GM12875 (cell line): Measurements from ENCODE around the gene ZNF746.

Experiments
- H3K4me3 ChIP-seq: one replicate; pipeline ENCODE4 v1.5.1; 2011; ENCODE audit warnings: low read depth, low read length, control low read depth
- TF ChIP-seq, protein P1 (sequence below): IDR thresholded peaks from 2 replicates; pipeline ENCODE4 v1.5.1; 2011; ENCODE audit warnings: low read depth, mild to moderate bottlenecking, control low read depth, inconsistent platforms, low read length, moderate library complexity, borderline replicate concordance; ENCODE audit not compliant: insufficient read depth

The ZNF746 gene

DNA sequence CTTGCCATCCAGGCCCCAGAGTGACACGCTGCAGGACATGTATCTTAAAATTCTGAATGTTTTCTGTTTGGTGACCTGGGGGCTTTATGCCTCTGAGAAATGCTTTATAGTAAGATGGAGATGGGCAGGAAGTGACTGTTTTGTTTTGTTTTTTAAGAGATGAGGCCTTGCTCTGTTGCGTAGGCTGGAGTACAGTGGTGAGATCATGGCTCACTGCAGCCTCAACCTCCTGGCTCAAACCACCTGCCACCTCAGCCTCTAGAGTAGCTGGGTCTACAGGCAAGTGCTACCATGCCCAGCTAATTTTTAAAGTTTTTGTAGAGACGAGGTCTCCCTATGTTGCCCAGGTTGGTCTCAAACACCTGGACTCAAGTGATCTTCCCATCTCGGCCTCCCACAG lies 57.4 kb downstream of the ZNF746 start:
- no peak overlapping the region for H3K4me3 ChIP-seq
- TF ChIP-seq, protein P1, sequence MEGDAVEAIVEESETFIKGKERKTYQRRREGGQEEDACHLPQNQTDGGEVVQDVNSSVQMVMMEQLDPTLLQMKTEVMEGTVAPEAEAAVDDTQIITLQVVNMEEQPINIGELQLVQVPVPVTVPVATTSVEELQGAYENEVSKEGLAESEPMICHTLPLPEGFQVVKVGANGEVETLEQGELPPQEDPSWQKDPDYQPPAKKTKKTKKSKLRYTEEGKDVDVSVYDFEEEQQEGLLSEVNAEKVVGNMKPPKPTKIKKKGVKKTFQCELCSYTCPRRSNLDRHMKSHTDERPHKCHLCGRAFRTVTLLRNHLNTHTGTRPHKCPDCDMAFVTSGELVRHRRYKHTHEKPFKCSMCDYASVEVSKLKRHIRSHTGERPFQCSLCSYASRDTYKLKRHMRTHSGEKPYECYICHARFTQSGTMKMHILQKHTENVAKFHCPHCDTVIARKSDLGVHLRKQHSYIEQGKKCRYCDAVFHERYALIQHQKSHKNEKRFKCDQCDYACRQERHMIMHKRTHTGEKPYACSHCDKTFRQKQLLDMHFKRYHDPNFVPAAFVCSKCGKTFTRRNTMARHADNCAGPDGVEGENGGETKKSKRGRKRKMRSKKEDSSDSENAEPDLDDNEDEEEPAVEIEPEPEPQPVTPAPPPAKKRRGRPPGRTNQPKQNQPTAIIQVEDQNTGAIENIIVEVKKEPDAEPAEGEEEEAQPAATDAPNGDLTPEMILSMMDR, result no peak

DNA sequence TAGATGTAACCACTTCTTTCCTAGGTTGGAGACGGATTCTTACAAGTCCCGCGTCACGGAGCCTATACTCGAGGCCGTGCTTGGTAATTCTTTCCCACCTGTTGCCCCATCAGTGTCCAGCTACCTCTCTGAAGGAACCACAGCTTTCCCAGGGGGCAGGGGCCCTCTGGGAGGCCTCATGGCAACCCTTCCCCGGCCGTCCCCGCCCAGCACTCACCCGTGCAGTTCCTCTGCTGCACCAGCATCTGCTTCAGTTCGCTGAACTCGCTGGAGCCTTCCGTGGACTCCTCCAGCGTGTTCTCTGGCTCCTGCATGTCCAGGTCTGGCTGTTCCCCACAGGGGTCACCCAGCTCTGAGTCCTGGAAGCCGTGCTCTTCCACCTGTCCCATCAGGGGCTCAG lies 61.3 kb downstream of the ZNF746 start:
- TF ChIP-seq, protein P1, result no peak

DNA sequence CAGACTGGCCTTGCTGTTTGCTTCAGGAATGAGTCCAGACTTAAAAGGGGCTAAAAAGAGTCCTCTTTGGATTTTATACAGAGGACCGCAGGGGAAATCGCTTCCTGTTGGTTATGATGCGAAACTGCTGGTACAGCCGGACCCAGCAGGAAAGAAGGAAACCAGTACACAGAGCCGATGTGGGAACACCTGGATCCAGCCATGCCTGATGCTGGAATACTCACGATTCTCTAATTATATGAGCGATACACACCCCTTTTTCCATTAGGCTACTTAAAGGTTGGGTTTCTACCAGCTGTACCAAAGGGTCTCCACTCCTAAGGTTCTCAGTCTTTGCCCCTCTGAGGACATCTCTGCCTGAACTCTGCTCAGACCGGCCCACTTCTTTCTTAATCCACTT lies 64.5 kb downstream of the ZNF746 start:
- H3K4me3 ChIP-seq, result no peak overlapping the region
- TF ChIP-seq, protein P1, result no peak

More for the DNA sequence above, 61.3 kb downstream of the ZNF746 start:
- no peak overlapping the region for H3K4me3 ChIP-seq

DNA sequence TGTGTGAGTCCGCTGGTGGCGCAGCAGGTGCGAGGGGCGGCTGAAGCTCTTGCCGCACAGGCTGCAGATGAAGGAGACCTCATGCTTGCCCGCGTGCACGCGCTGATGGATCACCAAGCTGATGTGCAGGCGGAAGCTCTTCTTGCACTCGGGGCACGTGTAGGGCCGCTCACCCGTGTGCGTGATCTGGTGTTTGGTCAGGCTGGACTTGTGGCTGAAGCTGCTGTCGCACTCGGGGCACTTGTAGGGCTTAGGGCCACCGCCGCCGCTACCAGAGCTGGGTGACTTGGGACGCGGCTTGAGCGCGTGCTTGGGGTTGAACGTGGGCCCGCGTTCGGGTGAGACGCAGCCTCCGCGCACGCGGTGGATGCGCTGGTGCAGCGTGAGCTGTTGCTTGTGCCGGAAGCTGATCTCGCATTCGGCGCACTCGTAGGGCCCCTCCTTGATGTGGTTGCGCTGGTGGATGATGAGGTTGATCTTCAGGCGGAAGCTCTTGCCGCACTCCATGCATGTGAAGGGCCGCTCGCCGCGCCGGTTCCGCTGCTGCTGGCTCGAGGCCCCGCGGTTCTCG lies 65.4 kb downstream of the ZNF746 start:
- H3K4me3 ChIP-seq, result no peak overlapping the region
- TF ChIP-seq, protein P1, result no peak

DNA sequence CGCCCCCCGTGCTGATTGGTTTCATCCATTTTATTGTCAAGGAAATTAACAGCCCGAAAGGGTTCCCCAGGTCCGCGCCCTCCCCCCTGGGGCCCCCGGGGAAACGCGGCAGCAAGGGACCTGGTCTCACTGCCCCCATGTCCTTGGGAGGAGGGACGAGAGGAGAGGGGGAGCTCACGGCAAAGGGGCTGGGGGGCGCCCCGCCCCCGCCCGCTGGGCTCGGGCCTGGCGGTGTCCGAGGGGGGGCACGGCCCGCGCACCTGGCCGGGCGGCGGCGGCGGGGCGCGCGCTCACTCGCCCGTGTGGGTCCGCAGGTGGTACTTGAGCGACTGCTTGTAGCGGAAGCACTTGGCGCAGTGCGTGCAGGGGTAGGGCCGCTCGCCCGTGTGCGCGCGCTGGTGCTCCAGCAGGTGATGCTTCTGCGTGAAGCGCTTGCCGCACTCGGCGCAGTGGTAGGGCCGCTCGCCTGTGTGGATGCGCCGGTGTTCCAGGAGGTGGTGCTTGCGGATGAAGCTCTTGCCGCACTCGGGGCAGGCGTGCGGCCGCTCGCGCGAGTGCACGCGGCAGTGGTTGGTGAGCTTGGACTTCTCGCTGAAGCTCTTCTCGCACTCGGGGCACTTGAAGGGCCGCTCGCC lies 66.0 kb downstream of the ZNF746 start:
- TF ChIP-seq, protein P1, result no peak
- H3K4me3 ChIP-seq, result no peak overlapping the region

DNA sequence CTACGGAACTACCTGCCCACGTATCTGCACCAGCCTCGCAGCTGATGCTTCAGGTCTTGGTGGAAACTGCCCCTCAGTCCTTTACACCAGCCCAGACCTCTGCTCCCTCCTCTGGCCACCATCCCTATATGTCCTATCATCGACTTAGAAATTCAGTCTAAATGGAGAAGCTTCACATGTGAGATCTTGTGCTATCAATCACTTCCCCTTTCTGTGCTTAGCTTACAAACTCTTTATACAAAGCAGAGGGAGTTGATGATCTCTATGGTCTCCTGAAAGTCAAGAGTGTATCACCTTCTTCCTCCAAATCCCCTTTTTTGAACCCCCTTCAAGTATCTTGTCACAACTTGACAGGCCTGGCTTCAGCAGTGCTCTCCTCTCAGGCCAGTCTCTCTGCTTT lies 67.4 kb downstream of the ZNF746 start:
- TF ChIP-seq, protein P1, result no peak

DNA sequence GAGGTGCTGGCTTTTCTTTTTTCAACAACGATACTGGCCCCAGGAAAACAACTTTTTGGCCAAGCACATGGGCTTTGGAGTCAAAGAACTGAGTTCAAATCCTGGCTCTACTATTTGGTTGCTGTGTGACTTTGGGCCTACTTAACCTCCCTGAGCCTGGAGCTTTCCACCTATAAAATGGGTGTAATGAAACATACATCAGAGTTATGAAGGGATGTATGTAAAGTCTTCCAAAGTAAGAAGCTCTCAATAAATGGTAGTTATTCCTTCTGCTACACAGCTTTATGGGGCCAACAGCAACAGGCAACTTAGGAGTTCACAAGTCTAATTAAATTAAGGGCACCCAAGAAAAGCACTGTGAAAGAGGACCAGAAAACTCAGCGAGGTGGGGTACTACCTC lies 69.7 kb downstream of the ZNF746 start:
- H3K4me3 ChIP-seq, result no peak overlapping the region
- TF ChIP-seq, protein P1, result no peak

More for the DNA sequence above, 67.4 kb downstream of the ZNF746 start:
- H3K4me3 ChIP-seq, result no peak overlapping the region
